ENCODE results near the gene PDE4D.

The PDE4D gene

DNA sequence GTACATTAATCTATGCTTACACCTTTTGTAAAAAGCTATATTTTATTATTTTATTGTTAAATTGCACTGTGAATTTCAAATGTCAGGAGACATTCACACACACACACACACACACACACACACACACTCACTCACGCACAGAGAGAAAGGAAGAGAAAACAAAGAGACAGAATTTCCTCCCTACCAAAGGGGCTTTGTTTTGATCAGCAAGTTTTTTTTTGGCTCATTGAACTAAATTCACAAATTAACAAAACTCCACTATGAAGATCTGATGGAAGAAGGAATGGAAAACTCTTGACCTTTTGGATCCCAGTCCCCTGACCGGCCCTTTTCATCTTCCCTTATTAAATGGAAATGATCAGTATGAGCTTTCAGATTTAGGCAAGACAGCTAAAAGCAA, 161.2 kb downstream of the PDE4D start:
- DNase-seq = no peak

DNA sequence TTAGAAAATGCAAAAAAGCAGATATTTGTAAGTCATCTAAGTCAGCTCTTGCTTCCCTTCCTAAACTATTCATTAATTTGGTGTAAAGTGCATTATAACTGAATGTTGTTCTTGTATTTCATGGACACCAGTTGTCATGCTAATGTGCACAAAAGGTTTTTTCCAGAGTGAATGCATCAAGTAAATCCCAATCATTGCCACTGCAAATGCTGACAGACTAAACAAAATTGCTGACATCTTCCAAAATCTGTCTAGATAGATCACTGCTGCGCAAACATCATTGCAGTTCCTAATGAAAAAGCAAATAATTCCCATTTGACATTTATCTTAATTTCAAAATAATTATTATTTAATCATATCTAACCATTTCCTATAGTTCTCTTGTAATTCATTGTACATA, 161.7 kb downstream of the PDE4D start:
- DNase-seq = no peak

DNA sequence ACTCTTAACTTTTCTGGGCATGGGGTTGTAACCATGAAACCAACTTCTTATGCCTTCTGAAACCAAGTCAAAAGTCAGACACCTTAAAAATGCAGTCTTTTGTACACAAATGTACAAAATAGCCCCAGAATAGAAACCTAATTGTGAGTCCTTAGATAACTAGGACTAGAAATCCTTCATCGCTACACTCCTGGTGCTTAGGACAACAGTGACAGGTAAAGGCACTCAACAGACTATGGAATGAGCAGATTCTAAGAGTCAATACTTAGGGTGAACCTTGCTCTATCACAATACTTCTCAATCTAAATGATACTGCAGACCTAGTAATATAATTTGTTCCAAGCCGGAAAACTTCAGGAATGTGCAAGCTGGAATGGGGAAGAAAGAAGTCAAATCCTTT, 163.7 kb downstream of the PDE4D start:
- no peak for DNase-seq

DNA sequence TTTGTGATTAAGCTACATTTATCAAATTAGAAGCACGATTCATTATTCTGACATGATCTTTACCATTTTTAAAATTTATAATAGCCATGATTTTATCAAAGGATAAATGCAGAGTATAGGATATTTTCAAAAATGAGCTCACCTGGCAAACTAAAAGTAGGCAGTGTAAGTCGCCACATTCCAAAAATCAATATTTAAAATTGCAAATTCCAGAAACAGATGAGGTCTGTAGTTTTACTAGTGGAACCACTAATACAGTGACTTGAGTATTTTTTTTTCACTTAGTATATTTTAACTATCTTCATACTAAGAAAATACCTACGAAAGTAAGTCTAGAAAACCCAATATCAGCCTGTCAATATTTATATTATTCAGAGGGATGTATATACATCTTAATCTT, 164.2 kb downstream of the PDE4D start:
- no peak for DNase-seq

DNA sequence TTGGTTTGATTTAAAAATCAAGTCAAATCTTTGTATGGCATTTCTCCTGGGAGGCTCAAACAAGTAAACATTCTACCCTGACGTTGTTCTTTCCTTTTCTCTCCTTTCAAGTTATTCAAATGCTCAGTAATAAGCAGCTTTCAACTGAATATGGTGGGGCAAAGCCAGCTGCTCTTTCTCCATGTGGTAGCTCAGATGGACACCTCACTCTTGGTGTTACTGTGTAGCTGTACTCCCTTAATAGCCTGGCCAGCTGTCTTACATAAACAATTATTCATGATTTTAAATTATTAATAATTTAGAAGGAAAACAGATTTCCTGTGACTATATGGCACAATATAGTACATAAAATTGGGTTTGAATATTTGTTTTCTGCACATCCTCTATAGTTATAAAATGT, 165.2 kb downstream of the PDE4D start:
- DNase-seq = no peak

DNA sequence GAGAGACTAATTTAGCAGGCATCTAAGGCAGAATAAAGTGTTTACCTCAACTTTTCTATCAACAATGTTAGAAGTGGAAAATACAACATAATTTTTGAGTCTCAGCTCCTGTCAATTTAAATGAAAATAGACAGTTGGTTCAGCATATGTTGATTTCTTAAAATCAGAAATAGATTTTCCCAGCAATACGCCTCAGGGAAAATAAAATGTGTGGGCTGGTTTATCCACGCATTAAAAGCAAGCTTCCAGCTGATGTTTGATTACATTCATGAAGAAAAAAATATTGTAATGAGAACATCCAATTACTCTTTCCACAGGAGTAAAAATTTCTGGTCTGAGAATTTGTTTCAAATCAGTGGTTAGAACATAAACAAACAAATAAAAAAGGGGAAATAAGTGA, 166.3 kb downstream of the PDE4D start:
- no peak for DNase-seq

DNA sequence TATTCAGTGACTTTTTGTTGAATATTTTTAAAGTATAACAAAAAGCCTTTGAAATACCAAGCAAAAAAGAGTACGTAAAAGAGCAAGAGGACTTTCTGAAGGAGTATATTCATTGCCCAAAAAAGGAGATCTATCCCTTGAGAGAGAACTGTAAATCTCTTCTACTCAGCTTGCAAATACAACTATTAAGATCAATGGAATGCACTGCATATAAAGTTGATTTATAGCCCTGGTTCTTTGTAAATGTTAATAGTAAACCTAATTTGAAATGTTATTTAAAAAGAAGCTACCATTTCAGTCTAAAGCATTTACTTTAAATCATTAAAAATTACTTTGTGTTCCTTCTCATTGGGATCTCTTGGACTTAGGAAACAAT, 168.1 kb downstream of the PDE4D start:
- DNase-seq = no peak

DNA sequence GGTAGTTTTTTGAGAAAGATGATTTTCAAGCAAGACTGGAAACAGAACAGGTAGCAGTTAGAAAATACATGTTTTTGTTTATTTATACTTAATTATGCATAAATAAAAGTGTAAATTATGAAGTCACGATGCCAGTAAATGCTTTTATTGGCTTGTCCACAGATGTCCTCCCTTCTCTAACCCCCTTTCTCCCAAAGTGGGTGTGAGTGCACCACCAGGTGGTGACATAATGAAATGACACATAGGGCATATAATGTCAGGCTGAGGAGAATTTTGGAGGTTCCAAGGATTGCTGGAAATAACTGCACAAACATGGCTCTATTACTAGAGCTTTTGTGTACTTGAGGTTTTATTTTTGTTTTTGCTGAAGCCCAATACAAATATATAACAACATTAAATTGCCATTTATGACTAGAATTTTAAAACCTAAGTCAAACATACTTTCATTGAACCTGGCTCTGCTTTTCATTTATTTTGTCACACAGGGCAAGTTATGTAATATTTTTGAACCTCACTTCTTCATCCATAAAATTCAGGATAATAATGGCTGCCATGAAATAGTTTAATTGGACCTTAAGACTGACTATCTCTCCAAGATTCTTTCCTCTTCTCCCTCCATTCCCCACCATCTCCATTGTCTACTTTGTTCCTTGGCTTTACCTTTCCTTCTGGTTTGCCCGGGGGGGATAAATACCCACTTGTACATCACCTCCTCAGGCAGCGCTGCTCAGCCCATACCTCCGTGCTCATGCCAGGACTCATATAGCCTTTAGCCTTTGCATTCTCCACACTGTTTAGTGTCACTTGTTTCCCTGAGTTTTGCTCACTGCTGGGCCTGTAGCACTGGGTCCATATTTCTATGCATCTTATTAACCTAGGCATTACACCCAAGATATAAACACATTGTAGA, 168.8 kb downstream of the PDE4D start:
- peak; percentile 10 for DNase-seq

DNA sequence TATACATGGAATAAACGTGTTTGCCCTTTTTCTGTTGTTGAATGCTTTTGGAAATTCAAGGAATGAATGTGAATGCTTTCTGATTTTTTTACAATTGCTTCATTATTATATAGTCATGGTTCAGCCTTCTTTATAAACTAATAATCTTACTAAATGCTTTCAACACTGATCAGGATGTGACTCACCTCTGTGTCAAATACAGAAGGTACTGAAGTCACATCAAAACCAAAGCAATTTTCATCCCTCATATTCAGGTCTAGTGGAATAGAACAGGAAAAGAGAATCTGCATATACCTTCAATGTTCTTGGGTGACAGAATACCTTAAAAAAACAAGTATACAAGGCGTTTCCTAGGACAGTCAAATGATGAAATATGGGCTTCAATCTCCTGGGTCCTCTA, 170.7 kb downstream of the PDE4D start:
- DNase-seq = no peak

DNA sequence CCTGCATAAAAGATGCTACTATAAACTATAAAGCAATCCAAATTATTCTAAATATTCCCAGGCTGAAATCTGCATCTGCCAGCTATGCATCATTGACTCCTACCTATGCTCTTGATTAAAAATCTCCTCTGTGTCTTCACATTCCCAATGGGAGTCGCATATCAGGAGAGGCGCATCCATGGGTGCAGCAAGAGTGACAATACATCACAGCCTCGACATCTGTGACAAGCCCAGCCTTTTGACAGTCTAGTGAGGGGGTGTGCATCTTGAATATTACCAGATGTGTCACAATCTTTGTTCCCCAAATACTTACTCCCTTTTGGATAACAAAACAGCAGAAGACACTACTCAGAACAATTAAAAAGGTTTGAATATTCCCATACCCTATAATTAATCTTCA, 171.8 kb downstream of the PDE4D start:
- DNase-seq = no peak

DNA sequence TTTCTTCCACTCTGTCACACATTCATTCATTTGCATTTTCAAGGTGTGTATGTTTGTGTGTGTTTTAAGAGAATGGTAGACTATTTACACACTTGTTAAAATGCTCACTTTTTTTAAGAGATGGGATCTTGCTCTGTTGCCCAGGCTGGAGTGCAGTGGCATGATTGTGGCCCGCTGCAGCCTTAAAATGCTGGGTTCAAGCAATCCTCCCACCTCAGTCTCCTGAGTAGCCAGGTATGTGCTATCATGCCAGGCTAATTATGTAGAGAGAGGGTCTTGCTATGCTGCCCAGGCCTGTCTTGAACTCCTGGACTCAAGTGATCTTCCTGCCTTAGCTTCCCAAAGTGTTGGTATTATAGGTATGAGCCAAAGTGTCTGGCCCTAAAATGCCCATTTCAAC, 173.5 kb downstream of the PDE4D start:
- no peak for DNase-seq

DNA sequence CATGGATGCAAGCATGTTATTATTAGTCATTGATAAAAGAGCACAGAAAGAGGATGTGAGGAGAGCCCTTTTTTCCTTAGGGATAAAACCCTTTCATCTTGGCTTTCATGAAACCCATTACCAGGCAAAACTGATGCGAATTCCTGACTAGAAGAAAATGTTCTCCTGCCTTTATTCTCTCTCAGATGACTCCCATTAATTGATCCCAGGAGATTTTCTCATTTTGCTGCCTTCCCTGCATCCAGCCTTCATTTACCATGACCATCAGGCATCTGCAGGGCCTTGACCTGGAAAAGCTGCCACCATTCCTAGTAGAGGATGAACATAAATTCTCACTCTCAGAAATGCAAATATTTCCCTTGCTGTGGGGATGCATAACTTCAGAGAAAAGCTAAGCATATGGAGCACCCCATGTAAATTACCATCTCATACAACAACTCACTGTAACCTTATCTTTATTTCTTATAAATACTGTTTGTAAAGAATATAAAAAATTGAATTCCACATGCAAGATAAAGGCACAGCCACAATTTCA, 176.5 kb downstream of the PDE4D start:
- no peak for DNase-seq

DNA sequence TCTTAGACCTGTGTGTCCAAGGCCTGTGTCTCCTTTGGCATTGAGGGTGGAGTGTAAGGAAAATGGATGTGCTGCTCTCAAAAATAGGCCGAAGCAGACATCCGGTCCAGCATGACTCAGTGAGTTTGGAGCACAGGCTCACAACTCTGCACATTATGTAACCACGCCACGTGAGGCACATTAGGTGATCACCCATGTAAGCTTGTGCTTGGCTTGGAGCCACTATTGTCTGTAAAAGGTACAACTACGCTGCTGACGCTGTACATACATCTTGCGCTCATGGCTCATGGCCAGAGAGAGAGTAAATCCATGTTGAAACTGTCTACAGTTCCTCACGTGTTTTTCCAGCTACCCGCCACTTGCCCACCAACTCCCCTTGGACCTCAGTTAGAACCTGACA, 177.5 kb downstream of the PDE4D start:
- DNase-seq = no peak

DNA sequence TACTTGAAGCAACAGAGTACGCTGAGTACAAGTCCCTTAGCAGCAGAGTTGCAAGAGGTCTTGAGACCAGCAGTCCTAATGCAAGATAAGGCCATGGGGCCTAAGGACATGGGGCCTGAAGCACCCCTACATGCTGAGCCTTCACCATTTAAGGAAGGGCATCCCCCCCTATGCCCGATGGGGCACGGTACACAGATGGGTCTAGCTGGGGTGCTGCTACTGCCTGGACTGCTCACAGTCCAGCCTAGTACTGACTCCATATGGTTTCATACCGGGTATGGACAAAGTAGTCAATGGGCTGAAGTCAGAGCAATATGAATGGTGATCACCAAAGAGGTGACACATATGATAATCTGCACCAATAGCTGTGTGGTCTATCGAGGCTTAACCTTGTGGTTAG, 178.3 kb downstream of the PDE4D start:
- DNase-seq = no peak

DNA sequence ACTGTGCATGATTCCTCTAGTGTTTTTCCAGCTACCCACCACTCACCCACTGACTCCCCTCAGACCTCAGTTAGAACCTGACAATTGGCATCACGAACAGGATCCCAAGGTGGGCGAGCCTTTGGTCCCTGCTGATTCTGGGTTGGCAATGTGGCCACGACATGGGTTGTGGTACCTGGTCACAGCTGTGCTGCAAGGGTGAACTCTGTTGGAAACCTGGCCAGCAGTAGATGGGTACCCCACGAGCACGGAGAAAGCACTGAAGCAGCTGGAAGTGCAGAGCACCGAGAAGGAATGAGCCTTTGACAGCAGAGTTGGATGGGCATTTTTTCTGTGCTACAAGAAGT, 180.1 kb downstream of the PDE4D start:
- no peak for DNase-seq

DNA sequence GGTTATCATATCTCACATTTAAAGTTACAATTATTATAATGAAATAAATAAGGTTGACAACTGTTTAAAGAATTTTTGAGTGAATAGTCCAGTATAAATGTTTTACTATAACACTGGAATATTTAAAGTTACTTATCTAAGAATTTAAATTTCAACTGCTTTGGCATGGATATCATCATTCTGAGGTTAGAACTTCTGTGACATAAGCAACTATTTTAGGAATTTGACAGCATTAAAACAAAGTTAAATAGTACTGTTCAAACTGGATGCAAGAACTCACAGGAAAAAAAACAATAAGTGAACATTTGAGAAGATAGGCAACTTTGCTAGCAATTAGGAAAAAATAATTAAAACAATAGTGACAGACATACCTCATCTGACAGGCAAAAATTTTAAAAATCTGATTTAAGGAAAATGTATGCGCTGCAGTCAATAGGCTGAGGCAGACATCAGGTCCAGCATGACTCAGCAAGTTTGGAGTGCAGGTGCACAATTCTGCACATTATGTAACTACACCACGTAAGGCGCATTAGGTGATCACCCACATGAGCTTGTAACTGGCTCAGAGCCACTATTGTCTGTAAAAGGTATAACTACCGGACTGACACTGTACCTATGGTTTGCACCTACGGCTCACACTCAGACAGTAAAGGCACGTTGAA, 180.6 kb downstream of the PDE4D start:
- no peak for DNase-seq

DNA sequence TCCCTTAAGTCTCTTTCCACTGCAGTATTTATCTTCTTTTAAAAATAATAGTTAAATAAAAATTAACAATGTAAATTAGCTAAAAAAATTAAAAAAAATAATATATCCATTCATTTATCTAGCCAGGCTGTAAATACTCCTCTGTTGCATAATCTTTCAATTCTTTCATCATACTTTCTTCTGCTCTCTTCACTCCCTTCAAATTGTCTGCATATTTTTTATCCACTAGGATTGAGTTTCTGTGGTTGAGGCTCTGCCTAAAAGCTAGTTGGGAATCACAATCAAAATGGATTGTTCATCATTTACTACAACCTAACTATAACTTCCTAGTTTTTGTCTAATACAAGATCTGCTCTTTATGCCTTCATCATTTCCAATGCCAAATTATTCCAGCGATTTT, 182.2 kb downstream of the PDE4D start:
- no peak for DNase-seq

DNA sequence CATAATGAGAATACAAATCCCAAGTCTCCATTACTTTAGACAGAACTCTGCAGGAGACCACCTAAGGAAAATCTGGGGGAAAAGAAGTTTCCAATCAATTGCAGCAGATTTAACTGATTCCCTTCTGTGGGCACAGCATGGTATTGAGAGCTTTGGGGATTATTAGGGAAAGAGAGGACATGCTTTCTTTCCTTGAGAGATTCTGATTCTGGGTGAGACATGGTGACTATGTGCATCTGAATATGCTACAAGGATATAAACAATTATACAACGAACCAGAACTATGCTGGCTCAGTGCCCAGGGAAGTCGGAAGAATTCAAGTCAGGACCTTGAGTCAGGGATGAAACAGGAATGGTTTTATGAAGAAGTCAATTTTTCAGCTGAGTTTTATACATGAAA, 183.7 kb downstream of the PDE4D start:
- no peak for DNase-seq

DNA sequence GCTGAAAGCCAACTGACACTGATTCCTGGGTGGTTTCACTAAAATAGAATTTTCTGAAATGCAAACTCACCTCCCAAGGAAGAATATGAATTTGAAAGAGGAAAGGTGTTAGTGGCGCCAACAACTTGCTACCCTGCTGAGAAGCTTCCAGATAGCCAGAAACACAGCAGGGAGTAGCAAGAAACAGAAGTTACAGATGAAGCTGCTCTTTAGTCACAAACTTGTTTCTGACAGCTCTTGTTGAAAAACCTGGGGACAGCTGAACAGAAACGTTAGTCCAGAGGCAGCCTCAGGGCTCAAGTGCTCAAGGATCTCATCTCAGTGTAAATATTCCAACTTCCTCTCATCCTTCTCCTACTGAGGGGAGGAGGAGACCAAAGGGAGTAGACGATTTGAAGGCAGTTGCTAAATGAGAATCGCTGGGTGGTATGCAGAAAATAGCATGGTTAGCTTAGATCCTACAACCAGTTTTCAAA, 184.1 kb downstream of the PDE4D start:
- DNase-seq = no peak

DNA sequence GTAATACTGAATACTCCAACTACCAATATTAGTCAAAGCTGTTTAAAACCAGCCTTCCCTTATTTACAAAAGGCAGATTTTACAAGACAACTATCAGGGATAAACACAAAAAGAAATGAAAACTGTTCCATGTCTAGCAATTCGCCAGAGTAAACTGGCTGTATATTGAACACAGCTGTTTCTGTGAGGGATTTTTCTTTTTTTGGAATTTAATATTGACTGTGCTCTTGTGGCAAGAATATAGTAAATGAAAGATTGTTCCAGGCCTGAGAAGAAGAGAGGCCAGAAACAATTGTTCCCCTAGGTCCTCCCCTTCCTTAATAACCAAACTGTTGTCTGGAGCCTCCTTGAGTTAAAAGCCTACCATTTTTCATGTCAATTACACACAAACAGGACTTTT, 188.6 kb downstream of the PDE4D start:
- no peak for DNase-seq

DNA sequence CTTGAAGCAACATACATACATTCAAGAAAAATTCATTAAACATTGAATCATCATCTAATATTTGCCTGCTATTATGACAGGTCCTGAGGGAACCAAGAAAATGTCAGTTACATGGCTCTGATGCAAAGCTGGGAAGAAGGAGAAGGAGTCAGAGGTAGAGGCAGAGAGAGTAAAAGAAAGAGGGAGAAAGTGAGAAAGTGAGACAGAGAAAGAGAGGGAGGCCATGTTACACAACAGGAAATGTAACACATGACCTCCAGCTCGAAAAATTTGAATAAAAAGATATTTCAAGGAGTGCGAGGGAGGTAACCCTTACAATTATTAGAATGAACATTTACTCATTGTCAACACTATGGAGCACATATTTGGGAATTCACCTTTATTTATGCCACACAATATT, 189.7 kb downstream of the PDE4D start:
- DNase-seq = no peak

DNA sequence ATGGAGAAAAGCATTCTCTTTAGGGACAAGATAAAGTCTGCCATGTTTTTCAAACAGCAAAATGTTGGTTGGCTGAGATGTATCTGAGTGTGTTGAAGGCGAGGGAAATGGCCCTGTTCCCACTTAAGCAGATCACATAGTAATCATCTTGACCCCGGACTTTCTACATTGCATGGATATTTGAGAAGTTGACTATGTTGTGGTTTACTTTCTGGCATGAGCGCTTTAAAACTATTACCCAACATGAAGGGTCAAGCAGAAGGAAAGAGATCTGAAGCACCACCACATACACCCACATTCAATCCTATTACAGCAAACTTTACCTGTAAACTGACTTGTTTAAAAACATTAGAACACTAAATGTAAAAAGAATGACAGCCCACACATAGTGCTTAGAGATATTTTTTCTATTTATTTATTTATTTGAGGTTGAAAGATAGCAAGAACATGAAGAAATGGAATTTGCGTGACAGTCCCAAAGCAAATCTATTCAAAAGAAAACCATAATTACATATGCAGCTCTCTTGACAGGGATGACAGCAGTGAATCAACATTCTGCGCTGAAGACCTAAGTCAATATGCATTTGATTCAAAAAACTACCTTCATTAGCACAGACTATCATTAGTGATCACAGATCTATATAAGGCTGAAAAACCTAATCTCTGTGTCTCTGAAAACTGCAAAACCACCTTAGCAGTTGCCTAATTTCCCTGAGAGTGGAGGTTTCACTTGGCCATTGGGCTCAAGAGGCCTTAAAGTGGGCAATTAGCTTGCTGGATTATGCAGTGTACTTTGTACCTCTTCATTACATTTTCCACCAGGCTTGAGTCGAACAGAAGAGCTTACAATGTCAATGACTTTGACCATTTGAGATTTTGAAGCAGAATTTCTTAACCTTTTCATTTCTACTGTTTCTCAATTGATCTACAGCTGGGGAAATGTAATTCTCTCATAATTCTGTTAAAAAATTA, 195.0 kb downstream of the PDE4D start:
- peak; percentile 1 for DNase-seq

DNA sequence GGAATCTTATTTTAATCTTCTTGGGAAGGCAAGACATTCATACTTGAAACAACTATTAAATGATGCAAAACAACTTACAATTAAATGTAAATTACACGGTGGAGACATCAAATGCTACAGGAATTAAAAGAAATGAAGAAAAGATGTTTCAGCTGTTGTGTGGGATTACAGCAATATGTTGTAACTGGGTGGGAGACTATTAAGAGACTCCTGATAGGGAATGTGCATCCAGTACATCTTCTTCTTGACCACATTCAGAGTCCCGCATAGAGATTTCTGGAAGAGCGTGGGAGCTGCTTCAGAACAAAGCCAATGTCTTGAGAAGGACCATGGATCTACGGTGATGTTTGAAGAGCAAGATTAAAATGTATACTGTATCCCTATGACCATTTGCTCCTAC, 199.1 kb downstream of the PDE4D start:
- DNase-seq = no peak

Measured in NCI-H510A treated with DMSO at 0.1 percent for 48 hours (cell line).